Cardiac fibroblast (primary cell): ENCODE measurements around the gene SCARF2.
"Not testable (repeated sequence)": the region's sequence is repeated elsewhere in the genome, so short reads cannot be mapped to it uniquely, and the experiment has no call there.

Experiments
- DNase-seq, 2 donors: peaks; one replicate each; pipeline versions ENCODE4 v3.0.0 to v3.0.0-alpha.2; 2010; ENCODE audit warnings: low read depth in 2 of 2
- H3K4me3 ChIP-seq, 2 donors: replicated peaks in 1 of 2; 1 replicate in 1 of 2; 2 replicates in 1 of 2; pipeline ENCODE4 v1.5.1; 2011; ENCODE audit warnings: low read depth in 2 of 2, low read length in 2 of 2, mild to moderate bottlenecking in 2 of 2, moderate library complexity in 1 of 2
- CTCF ChIP-seq: IDR thresholded peaks from one replicate; pipeline ENCODE4 v1.5.1; 2011; ENCODE audit warnings: low read depth, mild to moderate bottlenecking, low read length, inconsistent platforms

SCARF2 gene

GRCh38 chr22:20380486-20380885 lies 57.1 kb downstream of the SCARF2 start:
- no peak for DNase-seq
- TF ChIP-seq CTCF: no peak

GRCh38 chr22:20378684-20379083 lies 58.9 kb downstream of the SCARF2 start:
- H3K4me3 ChIP-seq, DNase-seq: not testable (repeated sequence)

More at GRCh38 chr22:20380486-20380885, 57.1 kb downstream of the SCARF2 start:
- H3K4me3 ChIP-seq: no peak overlapping the region

- DNase-seq: no peak
- no peak overlapping the region for H3K4me3 ChIP-seq
- no peak for TF ChIP-seq CTCF
Observed at GRCh38 chr22:20378110-20378509, 59.5 kb downstream of the SCARF2 start.

GRCh38 chr22:20376983-20377382 lies 60.6 kb downstream of the SCARF2 start:
- DNase-seq, H3K4me3 ChIP-seq: not testable (repeated sequence)

- DNase-seq, H3K4me3 ChIP-seq: not testable (repeated sequence)
Observed at GRCh38 chr22:20376281-20376680, 61.3 kb downstream of the SCARF2 start.
